Left lung (tissue), 10 donors: ENCODE results near the gene SNX1. TPM values are rescaled to one million over a fixed set of nuclear protein-coding genes. Genes with fewer than 3 reads are reported as not detected.

Source experiments
- ATAC-seq: fragments of 200-7000 bp; cut with Tn5 transposase; one replicate; pipeline ENCODE4 v1.9.1; 2020; ENCODE audit warnings: moderate library complexity
- DNase-seq, 4 donors: peaks; one replicate each; pipeline ENCODE4 v3.0.0-alpha.2; 2013 to 2020
- H3K27ac ChIP-seq, 2 donors: fragments of 200-600 bp; sonication (generic) in 1 of 2; one replicate each; pipeline versions ENCODE4 v1.5.0 to v1.8.0; 2020 to 2021
- H3K27me3 ChIP-seq, 2 donors: fragments of 200-600 bp; sonication (generic) in 1 of 2; one replicate each; pipeline versions ENCODE4 v1.5.0 to v1.8.0; 2020 to 2021
- H3K36me3 ChIP-seq, 2 donors: fragments of 200-600 bp; sonication (generic) in 1 of 2; one replicate each; pipeline versions ENCODE4 v1.5.0 to v1.8.0; 2020 to 2021
- H3K4me1 ChIP-seq, 2 donors: fragments of 200-600 bp; one replicate each; pipeline ENCODE4 v1.8.0; 2021
- H3K4me3 ChIP-seq, 2 donors: fragments of 200-600 bp; sonication (generic) in 1 of 2; one replicate each; pipeline versions ENCODE4 v1.5.0 to v1.8.0; 2020 to 2021; ENCODE audit warnings: mild to moderate bottlenecking in 1 of 2
- H3K9me3 ChIP-seq, 2 donors: fragments of 200-600 bp; sonication (generic) in 1 of 2; one replicate each; pipeline versions ENCODE4 v1.5.0 to v1.8.0; 2020 to 2021
- CTCF ChIP-seq, 2 donors: fragments of 200-600 bp; sonication (generic) in 1 of 2; IDR thresholded peaks; one replicate each; pipeline versions ENCODE4 v1.5.0 to v1.8.0; 2021; ENCODE audit warnings: antibody characterized with exemption in 2 of 2
- intact Hi-C, 2 donors: fragments of 100-400 bp; cut with DNase I; formaldehyde crosslinking; loops; one replicate each; pipeline versions ENCODE4 v1.11.2 to v1.14.2; 2022
- polyA plus RNA-seq, 6 donors: library from polyadenylated mRNA; unstranded; fragments of 120-200 nt; gene quantifications; one replicate each; pipeline ENCODE4 v1.2.1, GENCODE V29; 2013; ENCODE audit not compliant: insufficient read length in 6 of 6
- total RNA-seq, 2 donors: library from RNA; stranded (reverse); fragmentation: NEBNext Ultra II Directional; extraction: Animal tissue kit (Norgen Biotek cat#: 25700); gene quantifications; one replicate each; pipeline ENCODE4 v1.2.1, GENCODE V29; 2021
- donor health status: DM: no; HTN: yes; CAD: no.
- donor health status: DM: no; HTN: no; CAD: no.

The SNX1 gene
- total and polyA plus RNA-seq, 8 donors, result 121 to 160 (median 126) TPM

GRCh38 chr15:64082757-64083156 is 13.0 kb upstream of the SNX1 start:
- H3K27ac ChIP-seq, result no peak overlapping the region
- H3K9me3 ChIP-seq, result no peaks in the 10 kb centered on the region
- H3K27me3 ChIP-seq, result no peaks in the 10 kb centered on the region
- DNase-seq (no peak), ATAC-seq (no peak)
- no peak for TF ChIP-seq CTCF (IDR thresholded peaks at IDR 0.05)
- intact Hi-C loops, result no loop called here
- no peak overlapping the region for H3K4me3 ChIP-seq
- H3K36me3 ChIP-seq, result peaks cover 5 to 65% of the 10 kb centered on the region in 2 donors
- H3K4me1 ChIP-seq, result no peaks in the 10 kb centered on the region

DNA sequence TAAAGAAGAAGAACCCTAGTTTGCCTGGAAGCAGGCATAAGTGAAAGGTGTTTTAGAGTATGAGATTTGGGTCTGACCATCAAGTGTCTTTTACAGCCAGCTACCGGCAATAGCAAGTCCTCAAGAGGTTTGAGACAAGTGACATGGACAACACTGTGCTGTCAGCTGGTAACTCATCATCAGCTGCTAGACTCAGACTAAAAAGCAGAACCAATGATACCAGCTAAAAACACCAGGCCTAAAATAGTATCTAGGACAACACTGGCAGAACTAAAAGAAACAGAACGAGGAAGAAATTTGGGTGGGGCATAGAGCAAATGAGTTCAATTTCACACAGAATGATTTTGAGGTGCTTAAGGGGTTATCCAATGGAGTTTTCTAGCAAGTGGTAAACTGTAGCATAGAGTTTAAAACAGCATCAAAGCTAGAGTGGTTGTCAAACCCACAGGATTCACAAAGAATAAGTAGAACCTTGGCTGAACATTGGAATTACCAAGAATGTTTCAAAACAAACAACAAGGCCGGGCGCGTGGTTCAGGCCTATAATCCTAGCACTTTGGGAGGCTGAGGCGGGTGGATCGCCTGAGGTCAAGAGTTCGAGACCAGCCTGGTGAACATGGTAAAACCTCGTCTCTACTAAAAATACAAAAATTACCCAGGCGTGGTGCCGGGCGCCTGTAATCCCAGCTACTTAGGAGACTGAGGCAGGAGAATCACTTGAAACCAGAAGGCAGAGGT is 6.1 kb upstream of the SNX1 start:
- H3K9me3 ChIP-seq, result no peaks in the 10 kb centered on the region
- H3K4me1 ChIP-seq, result peaks cover 5 to 54% of the 10 kb centered on the region in 2 donors
- no peaks in the 10 kb centered on the region for H3K27me3 ChIP-seq
- intact Hi-C loops, result no loop called here
- ATAC-seq (no peak), DNase-seq (no peak)
- H3K4me3 ChIP-seq, result no peak overlapping the region
- peak overlapping the region; percentile 55 to 78 for H3K27ac ChIP-seq
- no peak for TF ChIP-seq CTCF (IDR thresholded peaks at IDR 0.05)
- peaks cover 0 to 40% of the 10 kb centered on the region in 2 donors for H3K36me3 ChIP-seq

DNA sequence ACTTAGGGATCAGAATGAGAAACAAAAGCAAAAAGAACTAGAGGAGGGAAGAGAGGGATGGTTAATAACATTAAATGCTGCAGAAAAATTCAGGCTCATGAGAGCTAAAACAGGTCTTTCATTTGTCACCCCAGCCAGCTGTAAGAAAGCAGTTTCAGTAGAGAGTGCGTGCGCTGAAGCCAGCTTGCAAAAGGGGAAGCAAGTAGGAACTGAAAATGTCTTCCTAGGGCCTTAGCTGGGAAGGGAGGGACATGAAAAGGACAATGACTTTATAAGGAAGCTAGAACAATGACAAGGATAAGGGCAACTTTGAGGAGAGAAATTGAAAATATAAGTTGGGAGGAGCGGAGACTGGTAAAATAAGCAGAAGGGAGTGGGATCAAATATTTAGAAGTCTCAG is 5.3 kb upstream of the SNX1 start:
- peaks cover 10 to 62% of the 10 kb centered on the region in 2 donors for H3K4me1 ChIP-seq
- no peak overlapping the region for H3K4me3 ChIP-seq
- intact Hi-C loops, result no loop called here
- no peaks in the 10 kb centered on the region for H3K27me3 ChIP-seq
- H3K9me3 ChIP-seq, result no peaks in the 10 kb centered on the region
- TF ChIP-seq CTCF (IDR thresholded peaks at IDR 0.05), result no peak
- ATAC-seq, result no peak
- DNase-seq, result no peak
- H3K36me3 ChIP-seq, result peaks cover 0 to 32% of the 10 kb centered on the region in 2 donors
- H3K27ac ChIP-seq, result peak overlapping the region; percentile 55 to 78

GRCh38 chr15:64092075-64092820 is 3.5 kb upstream of the SNX1 start:
- no peaks in the 10 kb centered on the region for H3K9me3 ChIP-seq
- ATAC-seq, result no peak
- intact Hi-C loops, result no loop called here

More at GRCh38 chr15:64092075-64092820, 3.5 kb upstream of the SNX1 start:
- no peak for TF ChIP-seq CTCF (IDR thresholded peaks at IDR 0.05)
- H3K27ac ChIP-seq, result peak overlapping the region; percentile 90 to 95
- DNase-seq, result no peak
- peaks cover 0 to 20% of the 10 kb centered on the region in 2 donors for H3K36me3 ChIP-seq
- H3K4me3 ChIP-seq, result peak overlapping the region in 1 of 2 donors; percentile 81
- peaks cover 11 to 69% of the 10 kb centered on the region in 2 donors for H3K4me1 ChIP-seq
- no peaks in the 10 kb centered on the region for H3K27me3 ChIP-seq
